ENCODE data around the gene SYT10. TPM values are rescaled to one million over a fixed set of nuclear protein-coding genes. Genes with fewer than 3 reads are reported as not detected.
A peak's percentile ranks its signal among the peaks of the same experiment; 100 is the strongest.

Gene SYT10
- total RNA-seq, 1 experiment from 2014 or later: 1.7 TPM

- TF ChIP-seq E2F1 (CRISPR knock-in tag; IDR thresholded peaks at IDR 0.05): no peak
- no peak for TF ChIP-seq PRRX2 (CRISPR knock-in tag; IDR thresholded peaks at IDR 0.05)
- no peak; the same call in 1 of the 2 replicates for TF ChIP-seq ESRRA (CRISPR knock-in tag; IDR thresholded peaks at IDR 0.05; ENCODE audit: borderline replicate concordance)
- TF ChIP-seq ZNF317 (CRISPR knock-in tag; IDR thresholded peaks at IDR 0.05; ENCODE audit: borderline replicate concordance, low read depth): no peak
- no peak for TF ChIP-seq ZNF396 (CRISPR knock-in tag; IDR thresholded peaks at IDR 0.05; ENCODE audit: borderline replicate concordance)
- no peak for TF ChIP-seq NFYB (CRISPR knock-in tag; conservative IDR thresholded peaks at IDR 0.05; ENCODE audit: low read depth)
- no peak for TF ChIP-seq EMX1 (CRISPR knock-in tag; IDR thresholded peaks at IDR 0.05)
- TF ChIP-seq SMAD4 (CRISPR knock-in tag; IDR thresholded peaks at IDR 0.05): 0 out of 2 replicates have a peak, but pooled peaks have one; percentile 48
- 0 out of 2 replicates have a peak, but pooled peaks have one; percentile 4 for TF ChIP-seq TEAD1 (CRISPR knock-in tag; IDR thresholded peaks at IDR 0.05)
- no peak; the same call in 1 of the 2 replicates for TF ChIP-seq MAX (CRISPR knock-in tag; IDR thresholded peaks at IDR 0.05)
- TF ChIP-seq IRF2 (CRISPR knock-in tag; IDR thresholded peaks at IDR 0.05; ENCODE audit: borderline replicate concordance, low read depth): no peak
- TF ChIP-seq ZNF671 (CRISPR knock-in tag; IDR thresholded peaks at IDR 0.05): no peak
- no peak for TF ChIP-seq ZNF232 (CRISPR knock-in tag; IDR thresholded peaks at IDR 0.05)
- peak; percentile 33; the same call in 1 of the 2 replicates for TF ChIP-seq FOXP4 (CRISPR knock-in tag; IDR thresholded peaks at IDR 0.05)
- peak; percentile 82; the same call in 1 of the 2 replicates for TF ChIP-seq JUN (CRISPR knock-in tag; IDR thresholded peaks at IDR 0.05)
These were observed 600 bp downstream of the SYT10 start (continued) for GRCh38 chr12:33438851-33439586.

GRCh38 chr12:33438025-33438772 lies 1.4 kb downstream of the SYT10 start:
- H3K27me3 Mint-ChIP-seq (ENCODE audit: low read depth): peaks cover 46% of the 10 kb centered on the region

More at GRCh38 chr12:33438025-33438772, 1.4 kb downstream of the SYT10 start:
- DNase-seq (ENCODE audit: low spot score): peak; percentile 18
- Mint-ChIP-seq H3K4me3 (peak overlapping the region; percentile 86), H3K27ac (no peak overlapping the region), H3K4me1 (peaks cover 22% of the 10 kb centered on the region), H3K9me3 (no peaks in the 10 kb centered on the region), H3K36me3 (no peaks in the 10 kb centered on the region)
- ChIA-PET CTCF (interaction anchor here (1.0 kb wide), 1 partner anchor 11 kb away, joined by 5 read pairs; no protein-coding TSS in a partner anchor), POLR2A (no interaction called here)
- TF ChIP-seq ZNF263 (CRISPR knock-in tag; IDR thresholded peaks at IDR 0.05; ENCODE audit: low read depth): no peak
- TF ChIP-seq RORB (CRISPR knock-in tag; IDR thresholded peaks at IDR 0.05): no peak
- TF ChIP-seq ZNF121 (CRISPR knock-in tag; IDR thresholded peaks at IDR 0.05): no peak
- TF ChIP-seq E2F4 (CRISPR knock-in tag; IDR thresholded peaks at IDR 0.05; ENCODE audit: borderline replicate concordance, low read depth): no peak
- TF ChIP-seq FOXP1 (CRISPR knock-in tag; IDR thresholded peaks at IDR 0.05; ENCODE audit: borderline replicate concordance): no peak
- no peak for TF ChIP-seq TCF7 (CRISPR knock-in tag; IDR thresholded peaks at IDR 0.05; ENCODE audit: low read depth)
- TF ChIP-seq CBFB (CRISPR knock-in tag; IDR thresholded peaks at IDR 0.05; ENCODE audit: low read depth): no peak
- no peak for ATAC-seq
